Motor neuron (in vitro differentiated cells): ENCODE measurements around the gene TM7SF2. TPM values are rescaled to one million over a fixed set of nuclear protein-coding genes. Genes with fewer than 3 reads are reported as not detected.

Experiments
- ATAC-seq, 8 experiments: fragments of 200-7000 bp; cut with Tn5 transposase; replicated peaks in 6 of 8; 2 replicates each; pipeline ENCODE4 v1.8.0; 2021; ENCODE audit warnings: mild to moderate bottlenecking in 8 of 8, moderate library complexity in 8 of 8
- H3K27ac ChIP-seq, 2 donors: fragments of 250-450 bp; sonication (Bioruptor Pico); 2 replicates each; pipeline ENCODE4 v1.9.0; 2021; ENCODE audit warnings: antibody characterized with exemption in 2 of 2, mild to moderate bottlenecking in 2 of 2, moderate library complexity in 1 of 2
- H3K4me1 ChIP-seq, 2 donors: fragments of 250-450 bp; sonication (Bioruptor Pico); replicated peaks in 1 of 2; 2 replicates each; pipeline ENCODE4 v1.6.1; 2021; ENCODE audit warnings: antibody characterized with exemption in 2 of 2, mild to moderate bottlenecking in 2 of 2, moderate library complexity in 1 of 2
- H3K4me3 ChIP-seq, 5 donors: fragments of 250-450 bp; sonication (Bioruptor Pico); 2 replicates each; pipeline ENCODE4 v1.9.0; 2021; ENCODE audit warnings: antibody characterized with exemption in 5 of 5, mild to moderate bottlenecking in 5 of 5, moderate library complexity in 4 of 5
- WGBS, 10 experiments: fragments of 450-650 bp; shearing (Covaris generic); methylation state at CpG; one replicate each; pipeline ENCODE4 v1.0.0; 2022; 5-methylcytosine and 5-hydroxymethylcytosine counted together
- in situ Hi-C, 9 experiments: fragments of 400-800 bp; cut with MboI; loops; one replicate each; pipeline ENCODE4 v1.15.0; 2021; ENCODE audit warnings: low sequenced_read_pairs in 9 of 9, low pct_unique_long_range_greater_than_20kb in 2 of 9; ENCODE audit not compliant: unreplicated experiment in 9 of 9
- total RNA-seq, 8 experiments: library from RNA; unstranded; fragments of 300-600 nt; gene quantifications; 2 replicates each; pipeline versions ENCODE4 v1.2.3 to v1.2.4, GENCODE V29; 2022

TM7SF2 gene
- total RNA-seq, 8 experiments from 2014 or later: 31.4 to 86.3 (median 45.9) TPM

- WGBS, 10 experiments: 29 to 89% (median 64%) methylated on average over 1 to 3 of the region's 3 CpGs; no CpG with 5 or more reads in 7 of the 10 experiments
- in situ Hi-C loops: no loop called here
- Histone ChIP-seq H3K4me3 (peak overlapping the region; percentile 56 to 94 (median 77)), H3K4me1 (peaks cover 18 to 21% of the 10 kb centered on the region in 2 donors), H3K27ac (no peak overlapping the region)
- ATAC-seq: no peak
Observed at GRCh38 chr11:65120831-65121230, 9.2 kb downstream of the TM7SF2 start.

GRCh38 chr11:65121447-65121864, 9.8 kb downstream of the TM7SF2 start:
- Histone ChIP-seq H3K27ac (peak overlapping the region; percentile 74 to 90), H3K4me3 (peak overlapping the region; percentile 56 to 94 (median 77)), H3K4me1 (peaks cover 13 to 18% of the 10 kb centered on the region in 2 donors)
- WGBS, 10 experiments: 0 to 20% (median 3%) methylated on average over 1 to 17 of the region's 22 CpGs; no CpG with 5 or more reads in 4 of the 10 experiments
- in situ Hi-C loops: no loop called here
- ATAC-seq: peak in 2 of 8 experiments; percentile 0 to 1

- peak; percentile 63 to 83 (median 80) for ATAC-seq
- 0 to 3% (median 1%) methylated on average over 1 to 42 of the region's 64 CpGs; no CpG with 5 or more reads in 1 of the 10 experiments for WGBS, 10 experiments
- Histone ChIP-seq H3K4me3 (peak within 1 kb of the TSS; percentile 56 to 94 (median 77)), H3K27ac (peak within 1 kb of the TSS; percentile 84 to 90), H3K4me1 (peaks cover 11 to 16% of the 10 kb centered on the region in 2 donors)
- in situ Hi-C loops: no loop called here
Observed at GRCh38 chr11:65121865-65122696, 10.4 kb downstream of the TM7SF2 start, which contains the start of the genes FAU and MRPL49. TSS of gene FAU (minus strand) at chr11:65122134. CDS start at chr11:65121813, 321 bp downstream. TSS of gene MRPL49 (plus strand) at chr11:65122321. CDS start at chr11:65122347, 26 bp downstream.

GRCh38 chr11:65124480-65125196, 13.0 kb downstream of the TM7SF2 start:
- ATAC-seq: no peak
- WGBS, 10 experiments: 57 to 100% (median 95%) methylated on average over 1 to 3 of the region's 5 CpGs; no CpG with 5 or more reads in 4 of the 10 experiments
- in situ Hi-C loops: no loop called here
- Histone ChIP-seq H3K27ac (no peak overlapping the region), H3K4me1 (peaks cover 11 to 12% of the 10 kb centered on the region in 2 donors), H3K4me3 (no peak overlapping the region)

GRCh38 chr11:65125197-65126056, 13.8 kb downstream of the TM7SF2 start:
- Histone ChIP-seq H3K4me1 (peaks cover 11 to 12% of the 10 kb centered on the region in 2 donors), H3K27ac (no peak overlapping the region), H3K4me3 (no peak overlapping the region)
- WGBS, 10 experiments: 40 to 100% (median 90%) methylated on average over 1 to 5 of the region's 12 CpGs; no CpG with 5 or more reads in 3 of the 10 experiments
- no peak for ATAC-seq
- in situ Hi-C loops: no loop called here

- in situ Hi-C loops: no loop called here
- Histone ChIP-seq H3K4me1 (peaks cover 7% of the 10 kb centered on the region in 2 donors), H3K27ac (no peak overlapping the region), H3K4me3 (no peak overlapping the region)
- no peak for ATAC-seq
- 34 to 100% (median 91%) methylated on average over 1 to 5 of the region's 6 CpGs; no CpG with 5 or more reads in 2 of the 10 experiments for WGBS, 10 experiments
Observed at GRCh38 chr11:65126624-65127274, 15.1 kb downstream of the TM7SF2 start.

GRCh38 chr11:65127473-65128181, 16.0 kb downstream of the TM7SF2 start:
- ATAC-seq: peak in 4 of 8 experiments; percentile 6 to 13 (median 9)
- 60 to 100% (median 79%) methylated on average over 1 to 5 of the region's 12 CpGs; no CpG with 5 or more reads in 6 of the 10 experiments for WGBS, 10 experiments
- Histone ChIP-seq H3K4me3 (no peak overlapping the region), H3K4me1 (peaks cover 7% of the 10 kb centered on the region in 2 donors), H3K27ac (no peak overlapping the region)
- in situ Hi-C loops: no loop called here

GRCh38 chr11:65128182-65129145, 16.8 kb downstream of the TM7SF2 start:
- 60 to 95% (median 80%) methylated on average over 1 to 7 of the region's 15 CpGs; no CpG with 5 or more reads in 5 of the 10 experiments for WGBS, 10 experiments
- in situ Hi-C loops: no loop called here
- Histone ChIP-seq H3K4me3 (no peak overlapping the region), H3K4me1 (peaks cover 6% of the 10 kb centered on the region in 2 donors), H3K27ac (no peak overlapping the region)
- ATAC-seq: peak in 4 of 8 experiments; percentile 6 to 21 (median 14)

GRCh38 chr11:65129649-65130441, 18.2 kb downstream of the TM7SF2 start:
- Histone ChIP-seq H3K4me1 (peaks cover 6% of the 10 kb centered on the region in 2 donors), H3K4me3 (no peak overlapping the region), H3K27ac (no peak overlapping the region)
- in situ Hi-C loops: no loop called here
- ATAC-seq: no peak
- 40 to 100% (median 86%) methylated on average over 1 to 7 of the region's 13 CpGs; no CpG with 5 or more reads in 6 of the 10 experiments for WGBS, 10 experiments
